GM19193 (cell line): ENCODE measurements around the gene SLC47A1.

ENCODE experiments used
- POLR2A ChIP-seq: IDR thresholded peaks from 4 replicates; pipeline ENCODE4 v1.6.1; 2011; ENCODE audit not compliant: insufficient read depth, insufficient read length; ENCODE audit errors: extremely low read depth

SLC47A1 gene

GRCh38 chr17:19513897-19514488 is 19.7 kb upstream of the SLC47A1 start:
- no peak for TF ChIP-seq POLR2A

GRCh38 chr17:19517699-19518098 is 16.0 kb upstream of the SLC47A1 start:
- TF ChIP-seq POLR2A = no peak

GRCh38 chr17:19520641-19521040 is 13.0 kb upstream of the SLC47A1 start:
- no peak for TF ChIP-seq POLR2A

GRCh38 chr17:19523690-19524089 is 10.0 kb upstream of the SLC47A1 start:
- TF ChIP-seq POLR2A = no peak

GRCh38 chr17:19531780-19532501 is 1.7 kb upstream of the SLC47A1 start:
- TF ChIP-seq POLR2A = no peak

GRCh38 chr17:19533036-19533717 is 477 bp upstream of the SLC47A1 start:
- no peak for TF ChIP-seq POLR2A

GRCh38 chr17:19534562-19535149 is 1.0 kb downstream of the SLC47A1 start:
- no peak for TF ChIP-seq POLR2A

GRCh38 chr17:19537111-19537510 is 3.5 kb downstream of the SLC47A1 start:
- TF ChIP-seq POLR2A = no peak

- TF ChIP-seq POLR2A = no peak
These were observed 4.7 kb downstream of the SLC47A1 start for GRCh38 chr17:19538095-19539039.

- no peak for TF ChIP-seq POLR2A
These were observed 5.4 kb downstream of the SLC47A1 start for GRCh38 chr17:19539040-19539399.

- no peak for TF ChIP-seq POLR2A
These were observed 6.2 kb downstream of the SLC47A1 start for GRCh38 chr17:19539841-19540311.

GRCh38 chr17:19540706-19541370 is 7.2 kb downstream of the SLC47A1 start:
- no peak for TF ChIP-seq POLR2A

GRCh38 chr17:19541445-19541844 is 7.8 kb downstream of the SLC47A1 start:
- TF ChIP-seq POLR2A = no peak

GRCh38 chr17:19542247-19542646 is 8.6 kb downstream of the SLC47A1 start:
- no peak for TF ChIP-seq POLR2A
